Measurements from ENCODE around the gene CA10. TPM values are rescaled to one million over a fixed set of nuclear protein-coding genes. Genes with fewer than 3 reads are reported as not detected.

The CA10 gene
- total RNA-seq, 1 experiment from 2014 or later, result not detected

DNA sequence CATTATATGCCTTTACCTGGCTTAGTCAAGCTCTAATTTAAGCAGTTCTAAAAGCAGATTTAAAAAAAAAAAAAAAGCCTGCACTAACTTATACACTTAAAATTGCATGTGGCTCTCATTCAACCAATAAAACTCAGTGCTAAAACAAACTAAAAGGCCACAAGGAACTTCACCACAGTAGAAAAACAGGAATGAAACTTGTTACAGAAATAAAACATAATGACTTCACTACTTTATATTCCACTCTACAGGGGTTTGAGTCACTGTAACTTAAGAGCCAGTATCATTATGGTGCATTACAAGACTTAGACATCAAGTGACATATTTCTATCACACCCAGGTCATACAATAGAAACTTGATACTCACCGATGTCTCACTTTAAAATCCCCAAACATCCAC lies 11.1 kb downstream of the CA10 start:
- peak; percentile 78 for DNase-seq (ENCODE audit: low spot score)

DNA sequence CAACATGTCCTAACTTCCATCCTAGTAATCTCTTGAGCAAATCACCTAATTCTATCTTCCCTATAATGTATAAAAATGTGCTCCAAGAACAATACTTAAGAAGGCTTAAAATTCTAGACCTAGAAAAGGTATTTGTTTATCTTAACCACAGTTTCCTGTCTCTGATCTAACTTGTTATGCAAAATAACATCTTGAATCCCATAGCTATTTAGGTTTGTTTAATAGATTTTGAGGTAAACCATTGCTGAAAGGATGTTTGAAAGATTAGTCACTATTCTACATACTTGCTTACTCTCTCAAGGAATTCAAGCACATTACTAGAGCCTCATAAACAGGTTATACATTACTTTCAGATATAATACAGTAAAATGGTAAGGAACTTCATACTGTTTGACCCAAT lies 13.0 kb downstream of the CA10 start:
- DNase-seq (ENCODE audit: low spot score), result peak; percentile 95

- no peak for DNase-seq (ENCODE audit: low spot score)
Measured at GRCh38 chr17:52143542-52143941, 15.0 kb downstream of the CA10 start.

DNA sequence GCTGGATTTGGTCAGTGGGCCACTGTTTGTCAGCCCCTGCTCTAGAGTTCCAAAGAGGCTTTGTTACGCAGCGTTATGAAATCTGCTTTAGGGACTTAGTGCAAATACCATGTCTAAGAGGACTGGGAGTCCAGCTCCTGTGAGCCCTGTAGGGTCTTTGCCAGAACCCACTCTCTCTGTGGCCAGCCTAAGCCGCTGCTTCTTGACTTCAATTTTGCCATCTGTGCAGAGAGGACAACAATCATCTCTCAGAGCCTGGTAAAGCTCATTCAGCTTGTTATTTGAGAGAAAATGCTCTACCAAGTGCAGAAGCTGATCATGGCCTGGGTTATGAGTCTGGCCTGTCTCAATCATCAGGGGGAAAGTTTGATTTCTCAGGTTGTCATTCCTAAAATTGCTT lies 17.9 kb downstream of the CA10 start:
- no peak for DNase-seq (ENCODE audit: low spot score)

DNA sequence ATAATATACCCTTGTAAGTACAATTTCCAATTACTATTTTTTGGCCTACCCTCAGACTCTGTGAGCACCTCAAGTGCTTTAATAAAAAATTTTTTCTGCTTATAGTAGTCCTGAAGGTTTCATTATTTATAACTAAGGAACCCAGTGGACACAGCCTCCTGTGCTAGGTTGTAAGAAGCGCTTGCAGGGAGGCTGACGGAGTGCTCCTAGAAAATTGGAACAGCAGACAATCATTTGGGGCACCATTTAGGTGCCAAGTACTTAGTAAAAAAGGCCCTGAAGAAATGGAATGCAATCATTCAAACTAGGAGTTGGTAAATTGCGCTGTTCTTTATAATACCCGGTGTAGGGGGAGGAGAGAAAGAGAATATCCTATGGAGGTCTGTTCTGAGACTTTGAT lies 19.8 kb downstream of the CA10 start:
- no peak for DNase-seq (ENCODE audit: low spot score)

DNA sequence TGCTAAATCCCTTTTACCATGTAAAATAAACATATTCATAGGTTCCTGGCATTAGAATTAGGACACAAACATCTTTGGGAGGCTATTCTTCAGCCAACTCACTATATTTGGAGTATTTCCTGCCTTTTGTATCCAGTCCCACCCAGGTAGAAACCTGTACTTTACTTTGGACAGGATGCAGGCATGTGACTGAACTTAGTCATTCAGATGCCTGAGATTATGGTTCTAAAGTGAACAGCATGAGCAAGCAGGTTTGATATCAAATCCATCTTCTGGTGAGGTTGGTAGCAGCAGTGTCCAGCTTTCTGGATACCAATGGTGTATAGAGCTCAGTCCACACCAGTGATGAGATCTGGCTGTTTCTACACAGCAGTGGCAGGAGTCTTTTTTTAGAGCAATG lies 20.2 kb downstream of the CA10 start:
- no peak for DNase-seq (ENCODE audit: low spot score)

DNA sequence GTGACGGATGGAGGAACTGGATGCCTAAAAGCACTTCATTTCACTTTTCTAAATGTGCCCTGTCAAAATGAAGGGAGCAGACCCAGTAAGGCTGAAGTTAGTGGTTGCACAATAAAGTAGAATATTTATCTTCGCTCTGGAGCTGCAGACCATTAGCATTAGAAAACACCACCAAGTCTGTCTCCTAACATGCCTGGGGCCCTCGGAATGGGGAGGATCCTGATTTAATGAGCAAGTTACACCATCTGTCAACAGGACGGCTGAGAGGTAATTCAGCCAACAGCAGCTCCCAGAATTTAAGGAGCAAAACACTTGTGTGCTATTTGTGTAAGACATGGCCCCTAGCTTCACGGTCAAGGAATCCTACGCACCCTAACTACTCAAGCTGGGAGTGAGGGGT lies 22.3 kb downstream of the CA10 start:
- DNase-seq (ENCODE audit: low spot score), result no peak

DNA sequence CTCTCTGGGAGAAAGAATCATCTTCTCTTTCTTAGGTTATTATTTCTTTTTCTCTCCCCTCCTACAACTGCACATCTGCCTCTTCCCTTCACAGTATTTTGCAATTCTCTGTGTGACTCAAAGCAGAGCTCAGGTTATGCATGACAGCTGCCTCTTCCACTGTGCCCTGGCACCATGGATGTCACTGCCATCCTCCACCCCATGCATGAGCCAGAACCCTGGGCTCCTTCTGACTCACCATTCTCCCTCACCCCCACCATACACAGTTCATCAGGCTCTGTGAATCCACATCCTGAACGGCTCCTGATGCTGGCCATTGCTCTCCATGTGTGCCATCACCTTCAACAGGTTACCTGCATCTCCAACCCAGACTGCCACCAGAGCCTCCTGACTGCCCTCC lies 23.9 kb downstream of the CA10 start:
- DNase-seq (ENCODE audit: low spot score), result no peak

- DNase-seq (ENCODE audit: low spot score), result no peak
Measured at GRCh38 chr17:52128721-52129120, 29.8 kb downstream of the CA10 start.

DNA sequence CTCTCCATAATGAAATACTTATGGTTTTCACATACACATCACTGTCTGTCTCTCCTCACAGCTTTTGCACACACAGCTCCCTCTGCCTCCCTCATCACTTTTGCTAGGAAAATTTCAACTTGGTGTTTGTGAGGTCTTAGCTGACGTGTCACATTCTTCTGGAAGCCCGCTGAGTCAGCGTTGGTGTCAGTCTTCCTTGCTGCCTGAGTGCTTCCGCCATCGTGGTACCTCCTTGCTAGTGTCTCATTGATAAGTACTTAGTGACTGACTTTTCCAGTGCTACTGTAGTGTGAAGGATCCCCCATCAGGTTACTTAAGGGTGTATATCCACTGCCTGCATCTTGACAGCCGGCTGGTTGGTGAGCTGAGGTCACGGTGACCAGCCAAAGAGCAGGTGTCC lies 33.5 kb downstream of the CA10 start:
- DNase-seq (ENCODE audit: low spot score), result no peak

- DNase-seq (ENCODE audit: low spot score), result no peak
Measured at GRCh38 chr17:52124561-52124960, 34.0 kb downstream of the CA10 start.

GRCh38 chr17:52120465-52120864 lies 38.0 kb downstream of the CA10 start:
- DNase-seq (ENCODE audit: low spot score), result no peak

GRCh38 chr17:52110923-52111581 lies 47.5 kb downstream of the CA10 start:
- DNase-seq (ENCODE audit: low spot score), result no peak

DNA sequence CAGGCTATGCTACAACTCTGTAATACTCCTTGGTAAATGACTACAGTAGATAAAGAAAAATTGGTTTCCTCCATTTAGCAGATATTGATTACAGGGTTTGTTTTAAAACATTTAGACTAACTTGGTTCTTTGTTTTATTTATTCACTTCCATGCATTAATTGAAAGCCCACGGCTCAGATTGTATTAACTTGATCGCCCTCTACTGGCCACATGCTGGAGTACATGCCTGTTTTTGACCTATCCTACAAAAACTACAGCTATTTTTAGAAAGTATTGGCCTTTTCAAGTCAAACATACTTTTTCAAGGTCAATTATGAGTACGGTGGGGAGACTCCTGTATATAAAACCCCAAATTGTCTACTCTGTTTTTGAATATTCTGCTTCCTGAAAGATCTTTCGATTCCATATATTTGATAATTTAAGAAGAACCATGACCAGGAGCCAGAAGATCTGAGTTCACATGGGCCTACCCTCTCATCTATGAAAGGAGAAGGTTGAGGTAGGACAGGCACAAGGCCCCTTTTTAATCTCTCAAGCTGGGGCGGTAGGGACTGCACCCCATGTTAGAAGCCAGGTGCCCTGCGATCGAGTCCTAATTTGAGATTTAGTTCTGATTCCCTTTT lies 51.8 kb downstream of the CA10 start:
- peak; percentile 43 for DNase-seq (ENCODE audit: low spot score)

DNA sequence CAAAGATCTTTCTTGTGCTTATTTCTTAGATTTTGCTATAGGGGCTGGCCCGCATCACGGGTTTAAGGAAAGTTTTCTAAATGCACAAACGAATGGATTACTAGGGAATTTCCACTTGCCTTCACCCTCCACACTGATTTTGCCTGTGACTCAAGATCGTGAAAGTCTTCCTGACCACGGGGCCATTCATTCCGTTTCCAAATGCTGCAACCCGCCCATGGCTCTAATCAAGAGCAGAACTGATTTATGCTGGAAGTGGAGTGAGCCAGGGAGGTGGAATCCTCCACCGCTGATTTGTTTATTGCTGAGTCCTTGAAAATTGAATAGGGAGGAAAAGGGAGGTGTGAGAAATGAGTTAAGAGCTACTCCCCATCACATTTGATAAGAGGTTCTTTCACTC lies 52.4 kb downstream of the CA10 start:
- no peak for DNase-seq (ENCODE audit: low spot score)

- no peak for DNase-seq (ENCODE audit: low spot score)
Measured at GRCh38 chr17:52105591-52105990, 52.9 kb downstream of the CA10 start.

GRCh38 chr17:52096056-52096455 lies 62.5 kb downstream of the CA10 start:
- no peak for DNase-seq (ENCODE audit: low spot score)

- DNase-seq (ENCODE audit: low spot score), result no peak
Measured at GRCh38 chr17:52084176-52084575, 74.3 kb downstream of the CA10 start.

DNA sequence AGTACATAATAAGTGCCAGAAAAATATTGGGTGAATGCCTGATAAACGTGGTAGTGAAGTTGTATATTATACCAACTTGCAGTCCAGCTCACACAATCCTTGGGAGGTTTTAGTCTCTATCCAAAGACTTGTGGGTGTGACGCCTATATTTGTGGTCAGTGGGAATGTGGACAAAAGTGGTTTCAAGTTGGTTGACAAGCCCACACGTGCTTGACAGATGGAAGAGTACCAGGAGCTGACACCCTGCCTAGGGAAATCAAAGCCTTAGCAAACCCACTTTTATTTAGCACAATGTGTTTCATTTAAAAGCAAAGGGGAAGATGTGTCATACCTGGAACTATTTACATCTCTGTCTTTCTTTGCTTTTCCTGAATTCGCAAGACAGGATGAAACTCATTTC lies 79.0 kb downstream of the CA10 start:
- DNase-seq (ENCODE audit: low spot score), result no peak

GRCh38 chr17:52071712-52072111 lies 86.8 kb downstream of the CA10 start:
- no peak for DNase-seq (ENCODE audit: low spot score)

- DNase-seq (ENCODE audit: low spot score), result no peak
Measured at GRCh38 chr17:52064791-52065211, 93.7 kb downstream of the CA10 start.

GRCh38 chr17:52049496-52049895 lies 109.0 kb downstream of the CA10 start:
- no peak for DNase-seq (ENCODE audit: low spot score)

- no peak for DNase-seq (ENCODE audit: low spot score)
Measured at GRCh38 chr17:52049051-52049450, 109.5 kb downstream of the CA10 start.
